SH-SY5Y (cell line): ENCODE measurements around the gene LAMP1.

Experiments used
- GATA2 ChIP-seq: IDR thresholded peaks from 2 replicates; pipeline ENCODE4 v1.6.1; 2011; ENCODE audit warnings: mild to moderate bottlenecking, low read depth, low read length
- GATA3 ChIP-seq: IDR thresholded peaks from 2 replicates; pipeline ENCODE4 v1.6.1; 2011; ENCODE audit warnings: low read depth, mild to moderate bottlenecking, low read length, moderate library complexity

The LAMP1 gene

GRCh38 chr13:113359571-113359970, 62.5 kb downstream of the LAMP1 start:
- TF ChIP-seq GATA3 (no peak), GATA2 (no peak)

- TF ChIP-seq GATA2 (no peak), GATA3 (no peak)
Observed at GRCh38 chr13:113360446-113360845, 63.4 kb downstream of the LAMP1 start.

DNA sequence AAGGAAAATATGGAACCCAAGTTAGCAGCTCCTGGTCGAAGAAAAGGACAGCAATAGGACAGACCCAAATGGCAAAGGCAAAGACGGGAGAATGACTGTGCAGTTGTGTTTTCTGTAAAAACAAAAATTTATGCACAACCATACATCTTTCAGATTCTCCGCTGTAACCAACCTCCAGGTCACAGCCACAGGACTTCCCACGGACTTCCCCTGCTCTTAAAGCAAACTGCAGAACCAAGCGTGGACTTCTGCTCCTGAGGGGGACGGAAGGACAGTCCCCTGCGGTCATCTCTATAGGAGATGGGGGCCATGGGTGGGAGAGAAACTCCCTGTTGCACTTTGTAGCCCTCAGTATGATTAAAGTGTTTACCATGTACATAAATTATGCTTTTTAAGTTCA, 64.4 kb downstream of the LAMP1 start:
- TF ChIP-seq GATA3 (no peak), GATA2 (no peak)

- no peak for TF ChIP-seq GATA2
- no peak for TF ChIP-seq GATA3
Observed at GRCh38 chr13:113364311-113364889, 67.4 kb downstream of the LAMP1 start.

DNA sequence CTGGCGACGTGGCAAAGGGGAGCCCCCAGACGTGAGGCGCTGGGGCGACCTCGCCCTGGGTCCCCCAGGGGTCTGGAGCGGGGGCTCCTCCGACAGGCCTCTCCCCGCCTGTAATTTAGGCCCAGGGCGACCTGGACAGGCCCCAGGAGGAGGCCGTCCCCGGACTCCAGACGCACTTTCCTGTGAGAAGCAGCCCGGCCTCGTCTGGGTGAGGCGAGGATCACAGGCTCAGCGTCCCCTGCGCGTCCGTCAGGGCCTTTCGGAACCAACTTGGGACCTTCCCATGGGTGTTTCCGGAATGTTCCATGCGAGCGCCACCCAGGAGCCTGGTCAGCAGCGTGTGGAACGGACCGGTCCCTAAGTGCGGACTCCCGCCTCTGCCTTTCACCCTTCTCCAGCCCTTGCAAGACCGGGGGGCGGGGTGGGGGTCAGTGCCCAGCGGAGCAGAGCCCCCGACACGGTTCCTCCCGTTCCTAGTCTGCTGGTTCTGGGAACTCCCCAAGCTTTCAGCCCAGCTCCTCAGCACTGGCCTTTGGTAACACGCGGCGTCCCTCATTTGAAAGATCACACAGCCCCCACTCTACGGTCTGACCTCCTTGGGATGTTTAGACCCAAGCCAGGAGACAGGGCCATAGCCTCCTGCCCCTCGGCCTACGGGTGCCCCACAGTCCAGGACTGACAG, 68.0 kb downstream of the LAMP1 start:
- no peak for TF ChIP-seq GATA2
- TF ChIP-seq GATA3, result no peak

DNA sequence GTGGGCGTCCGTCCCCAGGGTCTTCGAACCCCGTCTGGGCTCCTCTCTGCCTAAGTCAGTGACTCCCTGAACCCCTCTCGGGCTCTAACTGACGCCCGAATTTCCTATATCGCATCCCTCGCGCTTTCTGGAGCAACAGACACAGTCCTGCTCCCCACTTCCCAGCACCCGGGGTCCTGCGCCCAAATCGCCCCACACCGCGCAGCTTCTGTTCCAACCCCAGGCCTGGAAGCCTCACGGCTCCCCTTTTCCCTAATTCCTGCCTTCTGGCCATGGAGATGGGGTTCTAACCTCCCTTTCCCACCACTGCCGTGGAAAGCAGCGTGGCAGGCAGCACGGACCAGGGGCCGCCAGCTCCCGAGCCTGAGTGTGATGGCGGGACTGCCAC, 68.5 kb downstream of the LAMP1 start:
- TF ChIP-seq GATA2 (no peak), GATA3 (no peak)

DNA sequence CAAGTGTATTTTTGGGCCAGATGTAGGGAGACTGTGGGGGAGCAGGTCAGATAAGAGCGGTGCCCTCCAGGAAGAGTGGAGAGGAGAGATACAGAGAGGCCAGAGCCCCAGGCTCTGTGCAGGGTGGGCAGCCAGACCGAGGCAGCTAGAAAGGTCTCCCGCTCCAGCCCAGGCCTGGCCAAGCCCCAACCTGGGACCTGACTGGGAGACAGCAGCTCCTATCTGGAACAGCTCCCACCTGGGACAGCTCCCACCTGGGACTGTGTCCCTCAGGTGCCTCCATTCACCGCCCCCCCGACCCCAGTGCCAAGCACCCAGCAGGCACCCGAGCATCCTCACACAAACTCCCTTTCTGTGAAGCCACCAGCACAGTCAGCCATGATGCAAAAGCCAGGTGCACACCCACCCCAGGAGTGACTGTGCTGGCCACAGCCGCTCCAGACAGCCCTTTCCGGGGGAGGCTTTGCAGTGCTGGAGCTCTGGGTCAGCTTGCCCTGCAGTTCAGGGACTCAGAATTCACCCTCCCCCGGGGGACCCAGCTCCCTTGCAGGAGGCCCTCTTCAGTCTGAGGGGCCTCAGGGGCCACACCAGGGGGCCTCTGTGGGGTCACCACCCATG, 69.0 kb downstream of the LAMP1 start:
- TF ChIP-seq GATA2 (no peak), GATA3 (no peak)

DNA sequence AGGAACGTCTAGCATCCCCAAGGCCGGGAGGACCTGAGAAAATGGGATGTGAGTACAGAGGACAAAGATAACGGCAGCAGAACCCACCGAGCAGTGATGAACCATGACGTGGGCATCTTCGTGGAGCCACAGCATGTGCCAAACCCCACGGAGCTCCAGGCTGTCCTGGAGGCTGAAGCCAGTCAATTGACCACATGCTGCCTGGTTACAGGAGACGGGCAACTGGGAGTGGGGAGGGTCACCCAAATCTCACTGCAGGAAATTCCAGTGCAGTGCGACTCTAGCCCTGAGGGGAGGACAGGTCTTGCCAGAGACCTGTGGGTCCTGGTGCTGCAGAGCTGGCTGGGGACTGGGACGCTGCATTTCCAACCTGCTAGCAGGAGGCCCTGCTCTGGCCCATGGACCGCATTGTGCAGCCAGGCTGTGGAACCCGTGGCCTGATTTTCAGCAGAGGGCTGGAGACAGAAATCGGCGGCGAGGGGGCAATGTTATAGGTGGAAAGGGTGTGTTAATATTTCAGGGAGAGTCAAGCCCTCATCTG, 70.1 kb downstream of the LAMP1 start:
- no peak for TF ChIP-seq GATA3
- TF ChIP-seq GATA2, result no peak

GRCh38 chr13:113367771-113368170, 70.7 kb downstream of the LAMP1 start:
- no peak for TF ChIP-seq GATA3
- TF ChIP-seq GATA2, result no peak

GRCh38 chr13:113369189-113369588, 72.2 kb downstream of the LAMP1 start:
- TF ChIP-seq GATA2, result no peak
- TF ChIP-seq GATA3, result no peak

- no peak for TF ChIP-seq GATA3
- no peak for TF ChIP-seq GATA2
Observed at GRCh38 chr13:113369881-113370280, 72.8 kb downstream of the LAMP1 start.

GRCh38 chr13:113371061-113371460, 74.0 kb downstream of the LAMP1 start:
- TF ChIP-seq GATA3 (no peak), GATA2 (no peak)
